ENCODE measurements around the gene ERAP2.
A peak's percentile ranks its signal among the peaks of the same experiment; 100 is the strongest.
"Not testable (repeated sequence)": the region's sequence is repeated elsewhere in the genome, so short reads cannot be mapped to it uniquely, and the experiment has no call there.

ERAP2 gene

GRCh38 chr5:96903300-96903699 is 27.0 kb downstream of the ERAP2 start:
- DNase-seq, result no peak

GRCh38 chr5:96904054-96904931 is 28.0 kb downstream of the ERAP2 start:
- no peak for DNase-seq

GRCh38 chr5:96905864-96906263 is 29.6 kb downstream of the ERAP2 start:
- DNase-seq, result no peak

GRCh38 chr5:96909003-96909402 is 32.7 kb downstream of the ERAP2 start:
- DNase-seq, result no peak

GRCh38 chr5:96909435-96909834 is 33.1 kb downstream of the ERAP2 start:
- DNase-seq, result no peak

GRCh38 chr5:96911139-96911538 is 34.8 kb downstream of the ERAP2 start:
- DNase-seq, result no peak

- no peak for DNase-seq
These were observed 36.9 kb downstream of the ERAP2 start for GRCh38 chr5:96913233-96913632.

GRCh38 chr5:96919754-96920197 is 43.5 kb downstream of the ERAP2 start:
- DNase-seq, result no peak

- DNase-seq, result no peak
These were observed 44.5 kb downstream of the ERAP2 start for GRCh38 chr5:96920744-96921355.

GRCh38 chr5:96922499-96923244 is 46.4 kb downstream of the ERAP2 start:
- no peak for DNase-seq

GRCh38 chr5:96924016-96924443 is 47.7 kb downstream of the ERAP2 start:
- peak; percentile 22 for DNase-seq

- DNase-seq, result no peak
These were observed 50.0 kb downstream of the ERAP2 start for GRCh38 chr5:96926276-96926675.

GRCh38 chr5:96927008-96927407 is 50.7 kb downstream of the ERAP2 start:
- DNase-seq, result no peak

GRCh38 chr5:96928931-96929708 is 52.8 kb downstream of the ERAP2 start:
- DNase-seq, result no peak

GRCh38 chr5:96930058-96930457 is 53.8 kb downstream of the ERAP2 start:
- DNase-seq, result no peak

- no peak for DNase-seq
These were observed 54.3 kb downstream of the ERAP2 start for GRCh38 chr5:96930589-96930988.

GRCh38 chr5:96931037-96931436 is 54.7 kb downstream of the ERAP2 start:
- DNase-seq, result not testable (repeated sequence)

GRCh38 chr5:96931605-96932004 is 55.3 kb downstream of the ERAP2 start:
- no peak for DNase-seq

GRCh38 chr5:96932026-96932425 is 55.7 kb downstream of the ERAP2 start:
- DNase-seq, result no peak

- no peak for DNase-seq
These were observed 57.7 kb downstream of the ERAP2 start for GRCh38 chr5:96933764-96934707.

Measured in activated CD8-positive, alpha-beta memory T cell treated with anti-CD3 and anti-CD28 coated beads, Interleukin-2, amount 50 U/mL, for 4 hours (primary cell).